Dermis blood vessel endothelial cell (primary cell): ENCODE results near the gene KHDRBS2. TPM values are rescaled to one million over a fixed set of nuclear protein-coding genes. Genes with fewer than 3 reads are reported as not detected.

ENCODE experiments used
- DNase-seq: peaks from one replicate; pipeline ENCODE4 v3.0.0; 2010
- total RNA-seq: library from RNA; depleted of rRNA; stranded (reverse); fragments of >200 nt; gene quantifications from 2 replicates; pipeline ENCODE4 v1.2.3, GENCODE V29; 2014

KHDRBS2 gene
- total RNA-seq, 1 donor from 2014 or later, result not detected

- no peak for DNase-seq
Observed at GRCh38 chr6:62174548-62174947, 111.5 kb downstream of the KHDRBS2 start.

GRCh38 chr6:62167736-62168135 lies 118.3 kb downstream of the KHDRBS2 start:
- DNase-seq, result no peak

GRCh38 chr6:62162858-62163257 lies 123.2 kb downstream of the KHDRBS2 start:
- DNase-seq, result no peak

- no peak for DNase-seq
Observed at GRCh38 chr6:62152796-62153195, 133.2 kb downstream of the KHDRBS2 start.

GRCh38 chr6:62150048-62150663 lies 135.9 kb downstream of the KHDRBS2 start:
- DNase-seq, result peak; percentile 17

- no peak for DNase-seq
Observed at GRCh38 chr6:62146954-62147853, 138.8 kb downstream of the KHDRBS2 start.

- no peak for DNase-seq
Observed at GRCh38 chr6:62129127-62129526, 156.9 kb downstream of the KHDRBS2 start.

GRCh38 chr6:62119401-62119800 lies 166.6 kb downstream of the KHDRBS2 start:
- no peak for DNase-seq

GRCh38 chr6:62103186-62103859 lies 182.7 kb downstream of the KHDRBS2 start:
- DNase-seq, result no peak

GRCh38 chr6:62102387-62102786 lies 183.6 kb downstream of the KHDRBS2 start:
- DNase-seq, result no peak

- DNase-seq, result no peak
Observed at GRCh38 chr6:62090442-62091229, 195.4 kb downstream of the KHDRBS2 start.

- DNase-seq, result no peak
Observed at GRCh38 chr6:62089781-62090180, 196.2 kb downstream of the KHDRBS2 start.

- no peak for DNase-seq
Observed at GRCh38 chr6:62086047-62086446, 200.0 kb downstream of the KHDRBS2 start.

GRCh38 chr6:62075869-62076268 lies 210.2 kb downstream of the KHDRBS2 start:
- no peak for DNase-seq

GRCh38 chr6:62059901-62060300 lies 226.1 kb downstream of the KHDRBS2 start:
- DNase-seq, result no peak

- no peak for DNase-seq
Observed at GRCh38 chr6:62057300-62057699, 228.7 kb downstream of the KHDRBS2 start.

GRCh38 chr6:62045502-62045901 lies 240.5 kb downstream of the KHDRBS2 start:
- DNase-seq, result no peak

GRCh38 chr6:62043084-62043483 lies 242.9 kb downstream of the KHDRBS2 start:
- no peak for DNase-seq

- no peak for DNase-seq
Observed at GRCh38 chr6:62042429-62042828, 243.6 kb downstream of the KHDRBS2 start.

GRCh38 chr6:62039605-62040004 lies 246.4 kb downstream of the KHDRBS2 start:
- DNase-seq, result no peak

GRCh38 chr6:62037445-62037844 lies 248.6 kb downstream of the KHDRBS2 start:
- no peak for DNase-seq

- DNase-seq, result no peak
Observed at GRCh38 chr6:62035952-62036351, 250.1 kb downstream of the KHDRBS2 start.

GRCh38 chr6:62013719-62014118 lies 272.3 kb downstream of the KHDRBS2 start:
- DNase-seq, result no peak
